GM12865 (cell line): Measurements from ENCODE around the gene BIN1.

ENCODE experiments used
- DNase-seq: peaks from one replicate; pipeline ENCODE4 v3.0.0; 2010; ENCODE audit warnings: low read depth
- H3K4me3 ChIP-seq: 2 replicates; pipeline ENCODE4 v1.5.1; 2011; ENCODE audit warnings: mild to moderate bottlenecking, low read depth, low read length, control low read depth
- CTCF ChIP-seq: IDR thresholded peaks from 2 replicates; pipeline ENCODE4 v1.5.1; 2011; ENCODE audit warnings: low read length, control low read depth, low read depth, inconsistent platforms; ENCODE audit not compliant: insufficient read depth; ENCODE audit errors: missing control alignments

Gene BIN1

DNA sequence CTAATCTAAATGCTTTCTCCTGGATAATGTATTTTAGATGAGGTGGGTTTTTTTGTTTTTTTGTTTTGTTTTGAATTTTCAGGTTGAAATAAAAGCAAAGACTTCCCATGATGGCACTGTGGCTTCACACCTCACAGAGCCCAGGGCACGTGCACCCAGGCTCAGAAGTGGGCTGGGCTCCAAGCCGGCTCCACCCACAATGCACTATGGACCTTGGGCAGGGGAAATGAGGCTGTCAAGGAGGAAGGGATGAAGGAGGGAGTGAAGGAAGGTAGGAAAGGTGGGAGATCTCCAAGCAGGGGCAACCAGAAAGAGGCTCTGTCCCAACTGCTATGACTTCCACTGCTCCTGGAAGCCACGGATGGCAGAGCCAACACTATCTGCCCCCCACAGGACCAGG lies 60.4 kb downstream of the BIN1 start:
- no peak for DNase-seq
- TF ChIP-seq CTCF: no peak
- H3K4me3 ChIP-seq: no peak overlapping the region

GRCh38 chr2:127045792-127046501 lies 61.0 kb downstream of the BIN1 start:
- TF ChIP-seq CTCF: no peak
- no peak for DNase-seq
- no peak overlapping the region for H3K4me3 ChIP-seq

- H3K4me3 ChIP-seq: no peak overlapping the region
- TF ChIP-seq CTCF: no peak
- no peak for DNase-seq
Observed at GRCh38 chr2:127044977-127045661, 61.8 kb downstream of the BIN1 start.

GRCh38 chr2:127044165-127044718 lies 62.7 kb downstream of the BIN1 start:
- no peak for DNase-seq
- no peak overlapping the region for H3K4me3 ChIP-seq
- no peak for TF ChIP-seq CTCF

DNA sequence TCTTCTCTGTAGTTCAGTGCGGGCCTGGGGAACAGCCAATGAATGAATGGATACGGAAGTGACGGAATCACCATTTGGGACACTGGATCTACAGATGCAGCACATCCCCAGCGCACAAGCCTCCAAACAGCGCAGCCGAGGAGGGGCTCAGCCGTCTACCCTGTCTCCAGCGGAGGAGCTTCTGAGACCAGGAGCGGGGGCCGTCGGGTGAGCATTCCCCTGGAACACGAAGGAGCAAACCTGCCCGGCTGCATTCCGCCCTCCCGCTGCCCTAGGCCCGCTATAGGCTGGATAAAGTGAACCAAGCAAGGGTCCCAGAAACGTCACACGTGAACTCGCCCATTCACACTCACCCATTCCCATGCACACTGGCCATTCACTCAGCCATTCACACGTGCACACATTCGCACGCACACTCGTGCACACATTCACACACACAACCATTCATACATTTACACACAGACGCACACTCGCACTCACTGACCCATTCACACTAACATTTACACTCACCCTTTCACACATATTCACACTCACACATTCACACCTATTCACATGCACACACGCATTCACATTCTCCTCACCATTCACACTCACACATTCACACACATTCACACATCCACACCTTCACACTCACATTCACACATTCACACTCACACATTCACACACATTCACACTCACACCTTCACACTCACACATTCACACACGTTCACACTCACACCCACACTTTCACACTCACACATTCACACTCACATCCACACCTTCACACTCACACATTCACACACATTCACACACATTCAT lies 63.4 kb downstream of the BIN1 start:
- no peak for DNase-seq
- TF ChIP-seq CTCF: no peak
- no peak overlapping the region for H3K4me3 ChIP-seq

DNA sequence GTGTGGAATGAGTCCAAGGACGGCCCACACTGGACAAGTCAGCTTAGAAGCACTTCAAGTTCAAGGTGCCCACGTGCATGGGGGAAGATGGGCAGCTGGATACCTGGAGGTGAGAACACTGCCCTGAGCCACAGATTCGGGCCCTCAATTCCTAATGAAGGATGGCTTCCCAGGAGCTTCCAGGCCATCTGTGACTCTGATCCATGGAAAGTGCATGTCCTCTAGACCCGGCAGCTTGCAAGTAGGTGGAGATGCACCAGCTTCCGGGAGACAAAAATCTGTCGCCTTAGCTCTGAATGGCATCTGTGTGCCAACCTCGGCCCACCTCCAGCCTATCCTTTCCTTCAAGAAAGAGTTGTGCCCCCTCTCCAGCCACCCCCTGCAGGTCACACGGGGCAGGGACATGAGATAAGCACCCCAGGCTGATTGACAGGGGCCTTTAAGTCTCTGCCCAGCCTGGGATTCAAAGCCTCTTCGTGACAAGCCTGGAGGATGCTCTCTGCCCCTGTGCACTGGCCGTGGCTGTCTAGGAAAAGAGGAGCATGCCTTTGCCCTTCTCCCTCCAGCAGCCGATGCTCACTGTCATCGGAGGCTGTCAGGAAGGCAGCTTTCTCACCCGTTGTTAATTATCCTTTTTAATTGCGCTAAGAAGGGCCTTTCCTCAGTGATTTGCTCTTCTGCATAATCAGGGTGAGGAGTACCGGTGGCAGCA lies 65.5 kb downstream of the BIN1 start:
- no peak for DNase-seq
- no peak overlapping the region for H3K4me3 ChIP-seq
- no peak for TF ChIP-seq CTCF
